ENCODE measurements around the gene DCN.

Gene DCN

GRCh38 chr12:91179315-91179714, 3.3 kb downstream of the DCN start:
- Mint-ChIP-seq H3K9me3 (no peaks in the 10 kb centered on the region), H3K36me3 (ENCODE audit: low read depth) (no peaks in the 10 kb centered on the region), H3K4me1 (ENCODE audit: low read depth) (no peaks in the 10 kb centered on the region), H3K4me3 (no peak overlapping the region), H3K27me3 (ENCODE audit: low read depth) (no peaks in the 10 kb centered on the region), H3K27ac (no peak overlapping the region)
- DNase-seq (ENCODE audit: low spot score): no peak

- Mint-ChIP-seq H3K9me3 (no peaks in the 10 kb centered on the region), H3K4me1 (ENCODE audit: low read depth) (no peaks in the 10 kb centered on the region), H3K36me3 (ENCODE audit: low read depth) (no peaks in the 10 kb centered on the region), H3K27ac (no peak overlapping the region), H3K27me3 (ENCODE audit: low read depth) (no peaks in the 10 kb centered on the region), H3K4me3 (no peak overlapping the region)
- no peak for DNase-seq (ENCODE audit: low spot score)
These were observed 3.8 kb downstream of the DCN start for GRCh38 chr12:91178781-91179180.

- H3K36me3 Mint-ChIP-seq (ENCODE audit: low read depth): no peaks in the 10 kb centered on the region
- no peak for DNase-seq (ENCODE audit: low spot score)
- H3K9me3 Mint-ChIP-seq: no peaks in the 10 kb centered on the region
- no peak overlapping the region for H3K4me3 Mint-ChIP-seq
- H3K27ac Mint-ChIP-seq: no peak overlapping the region
- H3K27me3 Mint-ChIP-seq (ENCODE audit: low read depth): no peaks in the 10 kb centered on the region
- H3K4me1 Mint-ChIP-seq (ENCODE audit: low read depth): no peaks in the 10 kb centered on the region
These were observed 4.5 kb downstream of the DCN start for GRCh38 chr12:91178139-91178561.

GRCh38 chr12:91177381-91177780, 5.2 kb downstream of the DCN start:
- no peaks in the 10 kb centered on the region for H3K27me3 Mint-ChIP-seq (ENCODE audit: low read depth)
- H3K4me3 Mint-ChIP-seq: no peak overlapping the region
- no peak for DNase-seq (ENCODE audit: low spot score)
- no peaks in the 10 kb centered on the region for H3K36me3 Mint-ChIP-seq (ENCODE audit: low read depth)
- H3K4me1 Mint-ChIP-seq (ENCODE audit: low read depth): no peaks in the 10 kb centered on the region
- H3K9me3 Mint-ChIP-seq: no peaks in the 10 kb centered on the region
- H3K27ac Mint-ChIP-seq: no peak overlapping the region

GRCh38 chr12:91176915-91177314, 5.7 kb downstream of the DCN start:
- H3K4me3 Mint-ChIP-seq: no peak overlapping the region
- H3K36me3 Mint-ChIP-seq (ENCODE audit: low read depth): no peaks in the 10 kb centered on the region
- no peak overlapping the region for H3K27ac Mint-ChIP-seq
- no peak for DNase-seq (ENCODE audit: low spot score)
- no peaks in the 10 kb centered on the region for H3K4me1 Mint-ChIP-seq (ENCODE audit: low read depth)
- no peaks in the 10 kb centered on the region for H3K27me3 Mint-ChIP-seq (ENCODE audit: low read depth)
- H3K9me3 Mint-ChIP-seq: no peaks in the 10 kb centered on the region

GRCh38 chr12:91176358-91176757, 6.3 kb downstream of the DCN start:
- Mint-ChIP-seq H3K27ac (no peak overlapping the region), H3K27me3 (ENCODE audit: low read depth) (no peaks in the 10 kb centered on the region), H3K9me3 (no peaks in the 10 kb centered on the region), H3K4me1 (ENCODE audit: low read depth) (no peaks in the 10 kb centered on the region), H3K36me3 (ENCODE audit: low read depth) (no peaks in the 10 kb centered on the region), H3K4me3 (no peak overlapping the region)
- no peak for DNase-seq (ENCODE audit: low spot score)

GRCh38 chr12:91173124-91173523, 9.5 kb downstream of the DCN start:
- DNase-seq (ENCODE audit: low spot score): no peak

GRCh38 chr12:91172096-91172495, 10.5 kb downstream of the DCN start:
- no peak overlapping the region for H3K4me3 Mint-ChIP-seq
- no peaks in the 10 kb centered on the region for H3K36me3 Mint-ChIP-seq (ENCODE audit: low read depth)
- no peaks in the 10 kb centered on the region for H3K9me3 Mint-ChIP-seq
- H3K27ac Mint-ChIP-seq: no peak overlapping the region
- no peaks in the 10 kb centered on the region for H3K4me1 Mint-ChIP-seq (ENCODE audit: low read depth)
- H3K27me3 Mint-ChIP-seq (ENCODE audit: low read depth): no peaks in the 10 kb centered on the region
- DNase-seq (ENCODE audit: low spot score): no peak

More at GRCh38 chr12:91173124-91173523, 9.5 kb downstream of the DCN start:
- Mint-ChIP-seq H3K4me1 (ENCODE audit: low read depth) (no peaks in the 10 kb centered on the region), H3K27ac (no peak overlapping the region), H3K9me3 (no peaks in the 10 kb centered on the region), H3K4me3 (no peak overlapping the region), H3K27me3 (ENCODE audit: low read depth) (no peaks in the 10 kb centered on the region), H3K36me3 (ENCODE audit: low read depth) (no peaks in the 10 kb centered on the region)

GRCh38 chr12:91171476-91171875, 11.1 kb downstream of the DCN start:
- no peaks in the 10 kb centered on the region for H3K4me1 Mint-ChIP-seq (ENCODE audit: low read depth)
- DNase-seq (ENCODE audit: low spot score): no peak
- no peak overlapping the region for H3K4me3 Mint-ChIP-seq
- no peaks in the 10 kb centered on the region for H3K27me3 Mint-ChIP-seq (ENCODE audit: low read depth)
- no peaks in the 10 kb centered on the region for H3K9me3 Mint-ChIP-seq
- no peak overlapping the region for H3K27ac Mint-ChIP-seq
- H3K36me3 Mint-ChIP-seq (ENCODE audit: low read depth): no peaks in the 10 kb centered on the region

- H3K4me3 Mint-ChIP-seq: no peak overlapping the region
These were observed 19.5 kb downstream of the DCN start for GRCh38 chr12:91163116-91163515.

GRCh38 chr12:91161009-91161408, 21.6 kb downstream of the DCN start:
- H3K27me3 Mint-ChIP-seq (ENCODE audit: low read depth): no peaks in the 10 kb centered on the region
- H3K9me3 Mint-ChIP-seq: no peaks in the 10 kb centered on the region
- no peaks in the 10 kb centered on the region for H3K4me1 Mint-ChIP-seq (ENCODE audit: low read depth)
- DNase-seq (ENCODE audit: low spot score): no peak
- H3K36me3 Mint-ChIP-seq (ENCODE audit: low read depth): no peaks in the 10 kb centered on the region
- H3K4me3 Mint-ChIP-seq: no peak overlapping the region
- H3K27ac Mint-ChIP-seq: no peak overlapping the region

More at GRCh38 chr12:91163116-91163515, 19.5 kb downstream of the DCN start:
- H3K27me3 Mint-ChIP-seq (ENCODE audit: low read depth): no peaks in the 10 kb centered on the region
- no peak overlapping the region for H3K27ac Mint-ChIP-seq
- no peak for DNase-seq (ENCODE audit: low spot score)
- no peaks in the 10 kb centered on the region for H3K4me1 Mint-ChIP-seq (ENCODE audit: low read depth)
- no peaks in the 10 kb centered on the region for H3K9me3 Mint-ChIP-seq
- H3K36me3 Mint-ChIP-seq (ENCODE audit: low read depth): no peaks in the 10 kb centered on the region

GRCh38 chr12:91155990-91156389, 26.6 kb downstream of the DCN start:
- DNase-seq (ENCODE audit: low spot score): no peak

GRCh38 chr12:91154131-91154530, 28.5 kb downstream of the DCN start:
- no peaks in the 10 kb centered on the region for H3K27me3 Mint-ChIP-seq (ENCODE audit: low read depth)
- H3K9me3 Mint-ChIP-seq: no peaks in the 10 kb centered on the region
- no peak overlapping the region for H3K4me3 Mint-ChIP-seq
- no peak for DNase-seq (ENCODE audit: low spot score)
- H3K36me3 Mint-ChIP-seq (ENCODE audit: low read depth): no peaks in the 10 kb centered on the region
- H3K27ac Mint-ChIP-seq: no peak overlapping the region
- no peaks in the 10 kb centered on the region for H3K4me1 Mint-ChIP-seq (ENCODE audit: low read depth)

More at GRCh38 chr12:91155990-91156389, 26.6 kb downstream of the DCN start:
- Mint-ChIP-seq H3K9me3 (no peaks in the 10 kb centered on the region), H3K4me3 (no peak overlapping the region), H3K27me3 (ENCODE audit: low read depth) (no peaks in the 10 kb centered on the region), H3K4me1 (ENCODE audit: low read depth) (no peaks in the 10 kb centered on the region), H3K36me3 (ENCODE audit: low read depth) (no peaks in the 10 kb centered on the region), H3K27ac (no peak overlapping the region)

GRCh38 chr12:91144053-91144452, 38.6 kb downstream of the DCN start:
- no peak for DNase-seq (ENCODE audit: low spot score)
- Mint-ChIP-seq H3K9me3 (no peaks in the 10 kb centered on the region), H3K27me3 (ENCODE audit: low read depth) (no peaks in the 10 kb centered on the region)

GRCh38 chr12:91143206-91143605, 39.4 kb downstream of the DCN start:
- no peaks in the 10 kb centered on the region for H3K4me1 Mint-ChIP-seq (ENCODE audit: low read depth)
- no peaks in the 10 kb centered on the region for H3K36me3 Mint-ChIP-seq (ENCODE audit: low read depth)
- no peak overlapping the region for H3K27ac Mint-ChIP-seq
- no peaks in the 10 kb centered on the region for H3K9me3 Mint-ChIP-seq
- no peak for DNase-seq (ENCODE audit: low spot score)
- no peaks in the 10 kb centered on the region for H3K27me3 Mint-ChIP-seq (ENCODE audit: low read depth)
- no peak overlapping the region for H3K4me3 Mint-ChIP-seq

More at GRCh38 chr12:91144053-91144452, 38.6 kb downstream of the DCN start:
- Mint-ChIP-seq H3K27ac (no peak overlapping the region), H3K4me1 (ENCODE audit: low read depth) (no peaks in the 10 kb centered on the region), H3K4me3 (no peak overlapping the region), H3K36me3 (ENCODE audit: low read depth) (no peaks in the 10 kb centered on the region)
